ENCODE data around the gene ATAD1. TPM values are rescaled to one million over a fixed set of nuclear protein-coding genes. Genes with fewer than 3 reads are reported as not detected.
A peak's percentile ranks its signal among the peaks of the same experiment; 100 is the strongest.
"Not testable (repeated sequence)": the region's sequence is repeated elsewhere in the genome, so short reads cannot be mapped to it uniquely, and the experiment has no call there.

The ATAD1 gene
- total RNA-seq, 2 experiments from 2014 or later, result 34.2 to 46.8 TPM

DNA sequence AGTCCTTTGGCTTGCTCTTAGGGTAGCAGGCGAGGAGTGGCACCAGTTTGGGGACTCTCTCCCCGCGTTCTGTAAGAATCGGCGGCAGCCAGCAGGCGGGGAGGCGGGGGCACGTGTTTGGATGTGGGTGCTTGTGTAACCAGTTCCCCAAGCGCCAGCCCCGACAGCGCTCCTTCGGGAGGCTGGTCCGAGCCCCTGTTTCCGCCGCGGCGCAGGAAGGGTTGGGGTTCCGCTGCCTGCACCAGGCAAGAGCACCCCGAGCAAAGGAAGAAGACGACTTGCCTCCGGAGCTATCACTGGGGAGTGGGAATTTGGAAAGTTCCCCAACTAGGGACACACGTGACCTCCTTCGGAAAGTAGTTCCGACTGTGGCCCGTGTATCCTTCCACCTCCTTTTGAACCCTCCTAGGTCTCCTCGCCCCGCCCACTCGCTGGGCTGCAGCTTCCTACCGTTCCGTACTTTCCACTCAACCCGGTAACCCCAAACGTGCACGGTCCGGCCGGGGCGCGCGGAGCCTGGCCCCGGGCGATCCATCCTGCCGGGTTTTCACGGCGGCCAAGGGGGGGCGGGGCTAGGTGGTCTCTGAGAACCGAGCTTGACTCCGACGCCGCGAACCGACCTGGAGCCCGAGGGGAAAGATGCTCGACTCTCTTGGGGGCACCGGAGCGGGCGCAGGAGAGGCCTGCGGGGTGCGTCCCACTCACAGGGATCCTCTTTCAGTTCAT lies 44.1 kb upstream of the ATAD1 start:
- POLR2A ChIA-PET, result interaction anchor here (0.8 to 2.5 kb wide), 4 partner anchors 35 to 721 kb away, joined by 3 to 17 read pairs (median 6); partner anchors contain the start of gene ATAD1
- ATAC-seq (peak; percentile 66), DNase-seq (peak; percentile 96)
- Mint-ChIP-seq H3K27me3 (no peaks in the 10 kb centered on the region), H3K36me3 (ENCODE audit: low read depth) (peaks cover 18% of the 10 kb centered on the region), H3K27ac (peak overlapping the region; percentile 92), H3K9me3 (ENCODE audit: low read depth) (no peaks in the 10 kb centered on the region), H3K4me1 (peaks cover 30% of the 10 kb centered on the region), H3K4me3 (peak overlapping the region; percentile 91)
- intact Hi-C loops (cut with DNase I, micrococcal nuclease), result loop anchor here (1.0 to 10.0 kb wide), 15 partner anchors 44 to 1133 kb away; partner anchors contain the start of genes ATAD1 (in 2 of the 2), FAS (in 1 of the 2), GLUD1 (in 1 of the 2) and SHLD2 (in 1 of the 2)
- CTCF ChIA-PET, result interaction anchor here (0.8 to 1.8 kb wide), 13 partner anchors 11 to 1633 kb away, joined by 3 to 12 read pairs (median 3); partner anchors contain the start of gene ATAD1

DNA sequence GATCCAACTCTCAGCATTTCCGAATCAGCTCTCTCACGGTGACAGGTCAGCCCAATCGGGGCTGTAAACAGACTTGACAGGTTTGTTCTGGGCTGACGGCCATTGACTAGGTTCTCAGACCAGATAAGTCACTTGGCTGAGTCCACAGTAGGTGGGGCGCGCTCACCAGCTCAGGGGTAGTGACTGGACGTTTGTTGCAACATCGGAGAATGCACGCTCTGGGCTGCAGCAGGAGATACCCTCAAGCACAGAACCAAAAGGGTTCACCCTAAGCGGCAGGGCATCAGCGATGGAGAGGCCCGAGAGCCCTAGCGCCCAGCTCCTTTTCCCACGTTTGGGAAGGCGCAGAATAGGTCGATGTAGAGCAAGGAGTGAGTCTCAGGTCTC lies 43.5 kb upstream of the ATAD1 start:
- intact Hi-C loops (cut with DNase I, micrococcal nuclease), result loop anchor here (2.0 to 10.0 kb wide), 6 partner anchors 66 to 1133 kb away; partner anchors contain the start of genes FAS (in 1 of the 2), GLUD1 (in 1 of the 2) and SHLD2 (in 1 of the 2)
- Mint-ChIP-seq H3K4me3 (peak overlapping the region; percentile 91), H3K9me3 (ENCODE audit: low read depth) (no peaks in the 10 kb centered on the region), H3K27ac (peak overlapping the region; percentile 92), H3K4me1 (peaks cover 26% of the 10 kb centered on the region), H3K27me3 (no peaks in the 10 kb centered on the region), H3K36me3 (ENCODE audit: low read depth) (peaks cover 14% of the 10 kb centered on the region)
- ATAC-seq, result no peak
- POLR2A ChIA-PET, result interaction anchor here (0.8 to 2.5 kb wide), 3 partner anchors 34 to 230 kb away, joined by 3 to 17 read pairs (median 10); partner anchors contain the start of gene ATAD1
- no peak for DNase-seq
- CTCF ChIA-PET, result interaction anchor here (0.8 to 1.2 kb wide), 6 partner anchors 10 to 1633 kb away, joined by 3 to 6 read pairs (median 4); no protein-coding TSS in a partner anchor

DNA sequence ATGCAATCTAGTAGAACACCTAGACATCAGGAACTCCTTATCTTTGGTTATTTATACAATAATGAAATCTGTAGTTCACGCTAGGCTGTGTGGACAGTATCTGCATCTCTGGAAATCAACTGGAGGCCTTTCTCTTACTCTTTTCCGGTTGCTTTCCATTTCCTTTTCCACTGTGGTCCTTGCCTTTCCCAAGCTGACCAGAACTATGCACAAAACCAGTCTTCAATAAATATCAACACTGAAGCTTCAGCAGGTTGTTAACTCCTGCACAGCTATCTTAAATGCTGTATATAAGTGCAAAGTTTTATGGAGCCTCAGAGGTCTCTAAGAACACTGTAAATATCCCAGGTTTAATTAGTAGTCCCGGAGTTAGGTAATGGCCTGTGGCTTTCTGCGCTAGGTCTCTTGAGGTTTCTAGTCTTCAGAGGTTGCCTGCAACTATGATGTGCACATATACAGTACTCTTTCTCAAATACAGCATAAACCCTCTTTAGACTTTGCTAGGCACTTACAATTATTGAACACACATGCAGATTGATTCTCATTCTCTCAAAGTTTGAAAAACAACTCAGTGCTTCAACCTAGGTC lies 42.9 kb upstream of the ATAD1 start:
- intact Hi-C loops (cut with DNase I, micrococcal nuclease), result loop anchor here (1.0 to 10.0 kb wide), 7 partner anchors 66 to 1134 kb away; partner anchors contain the start of genes FAS (in 1 of the 2), GLUD1 (in 1 of the 2) and SHLD2 (in 1 of the 2)
- peaks cover 24% of the 10 kb centered on the region for H3K4me1 Mint-ChIP-seq
- H3K27me3 Mint-ChIP-seq, result no peaks in the 10 kb centered on the region
- ATAC-seq, result no peak
- peak overlapping the region; percentile 91 for H3K4me3 Mint-ChIP-seq
- CTCF ChIA-PET, result interaction anchor here (0.9 to 1.2 kb wide), 3 partner anchors 9 to 231 kb away, joined by 3 to 6 read pairs (median 3); no protein-coding TSS in a partner anchor
- no peak overlapping the region for H3K27ac Mint-ChIP-seq
- DNase-seq, result no peak
- POLR2A ChIA-PET, result interaction anchor here (2.5 kb wide), 1 partner anchor 43 kb away, joined by 17 read pairs; the partner anchor contains the start of gene ATAD1
- H3K9me3 Mint-ChIP-seq (ENCODE audit: low read depth), result no peaks in the 10 kb centered on the region
- H3K36me3 Mint-ChIP-seq (ENCODE audit: low read depth), result peaks cover 12% of the 10 kb centered on the region

DNA sequence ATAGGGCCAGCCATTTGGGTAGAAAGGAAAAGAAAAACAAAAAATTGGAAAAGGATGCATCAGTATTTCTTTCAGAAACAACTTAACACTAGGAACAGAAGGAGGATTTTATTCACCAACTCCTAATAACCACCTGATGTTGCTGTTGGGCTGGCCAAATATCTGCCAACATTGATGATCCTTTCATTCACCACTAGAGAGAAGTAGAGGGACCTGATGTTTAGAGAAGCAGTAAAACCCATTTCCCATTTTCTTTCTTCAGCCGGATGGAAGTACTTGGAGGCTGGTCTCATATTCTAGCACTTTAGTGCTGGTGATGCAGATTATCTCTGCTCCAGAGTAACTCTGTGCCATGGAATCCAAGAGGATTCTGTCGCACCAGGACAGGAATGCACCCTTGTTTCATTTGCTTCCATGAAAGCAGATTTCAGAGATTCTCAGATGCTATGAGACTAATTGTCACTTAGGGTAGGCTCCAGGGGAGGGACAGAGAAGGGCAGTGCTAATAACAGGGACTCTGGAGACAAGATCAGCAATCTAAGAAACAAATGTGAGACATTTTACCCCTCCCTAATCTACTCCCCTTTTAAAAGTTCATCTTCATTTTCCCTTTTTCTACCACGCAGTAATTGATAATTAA lies 42.2 kb upstream of the ATAD1 start:
- H3K4me1 Mint-ChIP-seq, result peaks cover 24% of the 10 kb centered on the region
- POLR2A ChIA-PET, result no interaction called here
- ATAC-seq (no peak), DNase-seq (peak; percentile 32)
- H3K4me3 Mint-ChIP-seq, result no peak overlapping the region
- H3K36me3 Mint-ChIP-seq (ENCODE audit: low read depth), result peaks cover 7% of the 10 kb centered on the region
- H3K27ac Mint-ChIP-seq, result no peak overlapping the region
- no peaks in the 10 kb centered on the region for H3K27me3 Mint-ChIP-seq
- no peaks in the 10 kb centered on the region for H3K9me3 Mint-ChIP-seq (ENCODE audit: low read depth)
- CTCF ChIA-PET, result interaction anchor here (1.1 kb wide), 1 partner anchor 41 kb away, joined by 6 read pairs; no protein-coding TSS in a partner anchor
- intact Hi-C loops (cut with DNase I, micrococcal nuclease), result loop anchor here (1.0 to 10.0 kb wide), 7 partner anchors 67 to 1135 kb away; partner anchors contain the start of genes FAS (in 1 of the 2), GLUD1 (in 1 of the 2) and SHLD2 (in 1 of the 2)

DNA sequence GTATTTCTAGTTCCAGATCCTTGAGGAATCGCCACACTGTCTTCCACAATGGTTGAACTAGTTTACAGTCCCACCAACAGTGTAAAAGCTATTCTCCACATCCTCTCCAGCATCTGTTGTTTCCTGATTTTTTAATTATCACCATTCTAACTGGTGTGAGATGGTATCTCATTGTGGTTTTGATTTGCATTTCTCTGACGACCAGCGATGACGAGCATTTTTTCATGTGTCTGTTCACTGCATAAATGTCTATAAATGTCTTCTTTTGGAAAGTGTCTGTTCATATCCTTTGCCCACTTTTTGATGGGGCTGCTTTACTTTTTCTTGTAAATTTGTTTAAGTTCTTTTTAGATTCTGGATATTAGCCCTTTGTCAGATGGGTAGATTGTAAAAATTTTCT lies 37.6 kb upstream of the ATAD1 start:
- ATAC-seq; H3K9me3 Mint-ChIP-seq (ENCODE audit: low read depth); DNase-seq; H3K27ac Mint-ChIP-seq; H3K27me3 Mint-ChIP-seq; H3K36me3 Mint-ChIP-seq (ENCODE audit: low read depth); H3K4me3 Mint-ChIP-seq; POLR2A ChIA-PET; intact Hi-C loops (cut with DNase I, micrococcal nuclease): not testable (repeated sequence)
- CTCF ChIA-PET, result interaction anchor here (1.0 kb wide), 1 partner anchor 10 kb away, joined by 4 read pairs; no protein-coding TSS in a partner anchor
- H3K4me1 Mint-ChIP-seq, result peaks cover 20% of the 10 kb centered on the region

DNA sequence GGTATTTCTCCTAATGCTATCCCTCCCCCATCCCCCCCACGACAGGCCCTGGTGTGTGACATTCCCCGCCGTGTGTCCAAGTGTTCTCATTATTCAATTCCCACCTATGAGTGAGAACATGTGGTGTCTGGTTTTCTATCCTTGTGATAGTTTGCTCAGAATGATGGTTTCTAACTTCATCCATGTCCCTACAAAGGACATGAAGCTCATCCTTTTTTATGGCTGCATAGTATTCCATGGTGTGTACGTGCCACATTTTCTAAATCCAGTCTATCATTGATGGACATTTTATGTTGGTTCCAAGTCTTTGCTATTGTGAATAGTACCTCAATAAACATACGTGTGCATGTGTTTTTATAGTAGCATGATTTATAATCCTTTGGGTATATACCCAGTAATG lies 37.2 kb upstream of the ATAD1 start:
- POLR2A ChIA-PET; H3K9me3 Mint-ChIP-seq (ENCODE audit: low read depth); H3K36me3 Mint-ChIP-seq (ENCODE audit: low read depth); H3K4me3 Mint-ChIP-seq; ATAC-seq; intact Hi-C loops (cut with DNase I, micrococcal nuclease); H3K27me3 Mint-ChIP-seq; H3K27ac Mint-ChIP-seq; DNase-seq: not testable (repeated sequence)
- H3K4me1 Mint-ChIP-seq, result peaks cover 15% of the 10 kb centered on the region
- CTCF ChIA-PET, result interaction anchor here (0.9 kb wide), 1 partner anchor 28 kb away, joined by 3 read pairs; no protein-coding TSS in a partner anchor

DNA sequence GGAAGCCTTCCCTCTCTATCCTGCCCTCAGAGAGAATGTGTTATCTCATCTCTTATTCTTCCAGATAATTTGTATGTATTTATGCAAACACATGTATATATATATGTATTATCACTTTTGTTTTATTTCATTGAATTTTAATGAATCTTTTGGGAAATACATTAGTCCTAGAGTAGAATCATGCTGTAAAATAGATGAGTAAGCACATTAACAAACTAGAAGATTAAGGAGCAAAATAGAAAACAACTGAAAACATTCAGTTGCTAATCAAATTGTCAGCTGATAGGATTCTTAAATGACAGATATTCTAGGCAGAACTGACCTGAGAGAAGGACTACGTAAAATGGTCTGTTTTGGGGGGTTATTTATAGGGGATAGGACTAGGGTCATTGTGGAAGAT lies 34.1 kb upstream of the ATAD1 start:
- H3K27ac Mint-ChIP-seq, result no peak overlapping the region
- ChIA-PET CTCF (interaction anchor here (0.8 to 2.4 kb wide), 4 partner anchors 9 to 700 kb away, joined by 3 to 19 read pairs (median 10); no protein-coding TSS in a partner anchor), POLR2A (no interaction called here)
- peaks cover 2% of the 10 kb centered on the region for H3K27me3 Mint-ChIP-seq
- intact Hi-C loops (cut with DNase I, micrococcal nuclease), result no loop called here
- H3K4me3 Mint-ChIP-seq, result no peak overlapping the region
- no peaks in the 10 kb centered on the region for H3K9me3 Mint-ChIP-seq (ENCODE audit: low read depth)
- DNase-seq (no peak), ATAC-seq (no peak)
- H3K4me1 Mint-ChIP-seq, result peaks cover 14% of the 10 kb centered on the region
- H3K36me3 Mint-ChIP-seq (ENCODE audit: low read depth), result no peaks in the 10 kb centered on the region

DNA sequence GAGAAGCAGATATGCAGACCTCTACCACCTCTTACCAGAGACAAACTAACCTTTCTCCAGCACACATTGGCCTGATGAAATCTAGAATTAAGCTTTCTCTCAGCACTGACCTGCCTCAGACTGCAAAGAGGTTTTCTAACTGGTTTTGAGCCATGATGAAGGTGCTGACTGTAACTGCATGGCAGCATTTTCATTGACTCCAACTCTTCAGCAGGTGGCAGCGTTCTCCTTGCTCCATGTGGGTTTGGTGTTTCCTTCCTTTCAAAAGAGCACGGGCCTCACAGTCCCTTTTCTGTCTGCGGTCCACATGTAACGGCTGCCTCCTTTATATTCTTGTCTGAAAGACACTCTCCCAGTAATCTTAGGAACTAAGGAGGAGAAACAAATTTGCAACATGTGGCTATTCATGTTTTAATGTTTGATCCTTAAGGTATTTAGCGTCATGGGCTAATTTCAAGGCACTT lies 32.7 kb upstream of the ATAD1 start:
- intact Hi-C loops (cut with DNase I, micrococcal nuclease), result loop anchor here in 1 of 2 experiments (1.0 kb wide), 1 partner anchor 703 kb away; no protein-coding TSS in a partner anchor
- POLR2A ChIA-PET, result no interaction called here
- peak; percentile 91 for ATAC-seq

DNA sequence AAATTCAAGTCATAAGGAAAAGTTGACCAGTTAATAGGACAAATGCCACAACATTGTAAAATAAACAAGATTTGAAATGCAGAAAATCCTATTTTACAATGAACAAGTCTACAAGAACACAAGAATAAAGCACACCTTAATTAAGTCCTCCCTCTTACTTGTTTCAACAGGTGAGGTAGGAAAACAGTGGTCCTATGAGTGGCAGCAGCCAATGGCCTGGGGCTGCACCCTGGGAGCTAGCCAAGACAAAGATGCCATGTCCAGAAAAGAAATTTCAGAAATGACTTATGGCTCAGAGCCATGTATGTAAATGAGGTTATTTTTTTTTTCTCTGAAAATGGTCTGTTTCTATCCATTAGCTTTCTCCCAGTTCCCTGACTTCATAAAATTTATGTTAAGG lies 31.0 kb upstream of the ATAD1 start:
- Mint-ChIP-seq H3K9me3 (ENCODE audit: low read depth) (no peaks in the 10 kb centered on the region), H3K4me3 (no peak overlapping the region), H3K36me3 (ENCODE audit: low read depth) (no peaks in the 10 kb centered on the region), H3K27me3 (peaks cover 2% of the 10 kb centered on the region), H3K4me1 (peaks cover 6% of the 10 kb centered on the region), H3K27ac (no peak overlapping the region)
- DNase-seq (no peak), ATAC-seq (no peak)
- POLR2A ChIA-PET, result interaction anchor here (0.6 kb wide), 1 partner anchor 38 kb away, joined by 4 read pairs; no protein-coding TSS in a partner anchor
- CTCF ChIA-PET, result interaction anchor here (0.7 to 1.1 kb wide), 2 partner anchors 29 to 569 kb away, joined by 3 read pairs; no protein-coding TSS in a partner anchor
- intact Hi-C loops (cut with DNase I, micrococcal nuclease), result no loop called here

More for the DNA sequence above, 32.7 kb upstream of the ATAD1 start:
- Mint-ChIP-seq H3K9me3 (ENCODE audit: low read depth) (no peaks in the 10 kb centered on the region), H3K4me3 (no peak overlapping the region), H3K4me1 (peaks cover 14% of the 10 kb centered on the region), H3K27me3 (peaks cover 2% of the 10 kb centered on the region), H3K27ac (no peak overlapping the region), H3K36me3 (ENCODE audit: low read depth) (no peaks in the 10 kb centered on the region)
- CTCF ChIA-PET, result interaction anchor here (0.8 to 2.4 kb wide), 11 partner anchors 32 to 711 kb away, joined by 3 to 19 read pairs (median 5); partner anchors contain the start of gene ATAD1
- DNase-seq, result peak; percentile 64

DNA sequence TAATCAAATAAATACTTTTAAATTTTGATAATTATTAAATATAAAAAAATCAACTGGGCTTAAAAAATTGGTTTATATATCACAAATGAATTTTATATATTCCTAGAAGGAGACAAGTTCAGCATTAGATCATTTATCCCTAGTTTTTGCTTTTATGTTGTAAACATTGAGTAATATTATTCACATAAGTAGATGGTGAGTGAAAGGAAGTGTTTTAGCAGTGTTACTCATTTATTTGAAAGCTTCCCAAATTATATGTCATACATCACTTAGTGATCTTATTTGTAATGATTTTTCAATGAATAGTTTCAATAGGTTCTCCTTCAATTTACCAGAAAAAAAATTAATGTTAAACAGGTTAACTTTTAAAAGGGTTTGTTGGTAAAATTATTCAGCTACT lies 29.5 kb upstream of the ATAD1 start:
- Mint-ChIP-seq H3K27me3 (peaks cover 2% of the 10 kb centered on the region), H3K4me1 (peaks cover 6% of the 10 kb centered on the region), H3K36me3 (ENCODE audit: low read depth) (no peaks in the 10 kb centered on the region), H3K9me3 (ENCODE audit: low read depth) (no peaks in the 10 kb centered on the region), H3K4me3 (no peak overlapping the region), H3K27ac (no peak overlapping the region)
- ChIA-PET CTCF (interaction anchor here (1.4 kb wide), 1 partner anchor 11 kb away, joined by 4 read pairs; no protein-coding TSS in a partner anchor), POLR2A (no interaction called here)
- DNase-seq, result no peak
- intact Hi-C loops (cut with DNase I, micrococcal nuclease), result no loop called here
- ATAC-seq, result no peak

All from activated CD4-positive, alpha-beta T cell treated with anti-CD3 and anti-CD28 coated beads for 36 hours (primary cell).